T47D (cell line): ENCODE results near the gene ELFN1.

Experiments used
- DNase-seq, 2 experiments: peaks; one replicate each; pipeline versions ENCODE4 v3.0.0 to v3.0.0-alpha.2; 2011 to 2012; ENCODE audit warnings: low read depth in 1 of 2, low spot score in 1 of 2
- JUND ChIP-seq: IDR thresholded peaks from 2 replicates; pipeline ENCODE4 v1.6.1; 2012; ENCODE audit warnings: low read depth
- in situ Hi-C: cut with HindIII; loops from 2 replicates; pipeline ENCODE4 v1.10.0; 2016; ENCODE audit warnings: low sequenced_read_pairs, low pct_unique_long_range_greater_than_20kb

ELFN1 gene

GRCh38 chr7:1637155-1637554, 32.9 kb upstream of the ELFN1 start:
- DNase-seq: no peak
- in situ Hi-C loops: no loop called here
- TF ChIP-seq JUND: no peak

DNA sequence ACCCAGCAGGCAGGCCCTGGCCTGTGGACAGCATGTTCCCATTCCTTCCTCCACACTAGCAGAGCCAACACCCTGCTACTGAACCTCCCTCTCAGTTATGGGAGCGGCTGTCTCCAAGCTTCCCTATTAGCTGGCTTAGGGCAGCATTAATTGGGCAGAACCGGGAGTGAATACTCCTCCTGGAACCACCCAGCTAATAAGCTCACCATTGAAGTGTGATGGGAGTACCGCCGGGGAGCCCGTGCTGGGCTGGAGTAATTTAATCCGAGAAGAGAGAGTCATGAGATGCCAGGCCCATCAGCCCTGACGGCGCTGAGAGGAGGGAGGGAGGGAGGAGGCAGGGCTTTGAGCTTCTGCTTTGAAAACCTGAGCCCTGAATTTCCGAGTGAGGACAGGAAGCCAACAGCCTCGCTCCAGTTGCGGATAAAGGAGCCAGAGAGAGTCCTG, 31.8 kb upstream of the ELFN1 start:
- no peak for TF ChIP-seq JUND
- in situ Hi-C loops: no loop called here
- no peak for DNase-seq

DNA sequence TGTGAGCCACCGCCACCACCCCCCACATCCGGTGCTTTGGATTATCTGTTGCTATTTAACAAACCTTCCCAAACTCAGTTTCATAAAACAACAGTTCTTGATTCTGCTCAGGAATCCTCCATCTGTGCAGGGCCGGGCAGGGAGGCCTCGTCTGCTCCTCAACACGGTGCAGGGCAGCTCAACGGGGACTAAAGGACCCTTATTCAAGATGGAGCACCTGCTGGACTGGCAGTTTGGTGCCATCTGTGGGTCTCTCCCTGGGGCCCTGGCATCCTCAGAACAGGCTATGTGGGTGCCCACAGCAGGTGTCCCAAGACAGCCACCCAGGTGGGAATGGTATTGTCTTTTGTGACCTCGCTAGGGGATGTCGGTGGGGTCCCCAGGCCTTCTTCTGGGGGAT, 31.0 kb upstream of the ELFN1 start:
- no peak for DNase-seq
- in situ Hi-C loops: no loop called here
- no peak for TF ChIP-seq JUND

- in situ Hi-C loops: no loop called here
- DNase-seq: no peak
- TF ChIP-seq JUND: no peak
Measured at GRCh38 chr7:1639532-1640175, 30.4 kb upstream of the ELFN1 start.

GRCh38 chr7:1640376-1641172, 29.5 kb upstream of the ELFN1 start:
- DNase-seq: peak in 1 of 2 experiments; percentile 42
- TF ChIP-seq JUND: no peak
- in situ Hi-C loops: no loop called here

DNA sequence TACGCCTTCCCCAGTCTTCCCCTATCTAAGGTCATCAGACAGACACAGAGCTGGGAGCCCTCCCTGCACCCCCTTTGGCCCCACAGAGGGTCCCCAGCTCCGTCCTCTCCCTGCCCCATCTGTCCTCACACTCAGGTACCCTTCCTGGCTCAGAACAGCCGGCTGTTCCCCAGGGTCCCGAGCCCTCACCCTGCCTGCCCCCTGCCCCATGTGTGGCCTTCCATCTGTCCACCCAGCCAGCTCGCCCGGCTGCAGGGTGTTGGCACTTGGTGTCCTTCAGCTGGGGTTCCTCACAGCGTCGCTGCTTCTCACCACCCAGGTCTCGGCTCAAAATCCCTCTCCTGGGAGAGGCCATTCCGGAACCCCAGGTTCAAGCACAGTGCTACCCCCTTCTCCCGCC, 28.9 kb upstream of the ELFN1 start:
- in situ Hi-C loops: no loop called here
- no peak for TF ChIP-seq JUND
- peak in 1 of 2 experiments; percentile 22 for DNase-seq

GRCh38 chr7:1641661-1642260, 28.3 kb upstream of the ELFN1 start:
- no peak for TF ChIP-seq JUND
- DNase-seq: no peak
- in situ Hi-C loops: no loop called here

DNA sequence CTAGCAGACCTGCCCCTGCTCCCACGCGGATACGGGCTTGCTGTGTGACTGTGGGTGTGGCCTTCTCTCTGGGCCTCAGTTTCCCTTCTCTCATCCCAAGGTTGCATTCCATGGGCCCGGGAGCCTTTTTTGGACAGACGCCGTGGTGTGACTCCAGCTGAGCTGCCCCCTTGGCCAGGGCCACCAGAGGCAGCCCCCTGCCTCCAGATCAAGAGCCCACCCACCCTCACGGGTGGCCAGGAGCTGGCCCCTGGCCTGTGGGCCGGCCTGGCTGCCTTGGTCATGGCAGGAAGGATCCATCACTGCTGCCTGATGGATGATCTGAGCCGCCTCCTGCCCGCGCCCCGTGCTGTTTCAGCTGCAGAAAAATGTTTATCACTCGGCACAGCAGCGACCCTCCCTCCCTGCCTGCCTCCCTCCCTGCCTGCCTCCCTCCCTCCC, 27.8 kb upstream of the ELFN1 start:
- DNase-seq: no peak
- in situ Hi-C loops: no loop called here
- TF ChIP-seq JUND: no peak

DNA sequence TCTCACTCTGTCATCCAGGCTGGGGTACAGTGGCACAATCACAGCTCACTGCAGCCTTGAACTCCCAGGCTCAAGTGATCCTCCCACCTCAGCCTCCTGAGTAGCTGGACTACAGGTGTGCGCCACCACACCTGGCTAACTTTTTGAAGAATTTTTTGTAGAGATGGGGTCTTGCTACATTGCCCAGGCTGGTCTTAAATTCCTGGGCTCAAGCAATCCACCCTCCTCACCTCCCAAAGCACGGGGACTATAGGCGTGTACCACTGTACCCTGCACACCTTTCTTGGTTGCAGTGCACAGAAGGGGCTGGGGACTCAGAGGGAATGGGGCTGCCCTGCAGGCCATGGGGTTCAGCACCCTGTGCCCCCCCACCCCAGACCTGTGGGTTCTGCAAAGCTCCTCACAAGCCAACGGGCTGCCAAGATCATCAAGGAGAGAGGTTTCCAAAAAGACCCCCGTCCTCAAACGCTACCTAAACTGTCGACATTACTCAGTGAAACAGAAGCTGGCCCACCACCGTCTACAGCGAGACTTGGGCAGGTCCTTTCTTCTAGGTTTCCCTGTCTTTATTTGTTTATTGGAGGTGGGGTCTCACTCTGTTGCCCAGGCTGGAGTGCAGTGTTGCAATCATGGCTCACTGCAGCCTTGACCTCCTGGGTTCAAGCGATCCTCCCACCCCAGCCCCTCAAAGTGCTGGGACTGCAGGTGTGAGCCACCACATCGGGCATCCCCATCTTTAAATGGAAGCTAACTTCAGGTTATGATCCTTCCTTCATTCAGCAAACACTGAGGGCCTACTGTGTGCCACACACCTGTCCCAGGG, 26.6 kb upstream of the ELFN1 start:
- DNase-seq: no peak
- in situ Hi-C loops: no loop called here
- TF ChIP-seq JUND: no peak

DNA sequence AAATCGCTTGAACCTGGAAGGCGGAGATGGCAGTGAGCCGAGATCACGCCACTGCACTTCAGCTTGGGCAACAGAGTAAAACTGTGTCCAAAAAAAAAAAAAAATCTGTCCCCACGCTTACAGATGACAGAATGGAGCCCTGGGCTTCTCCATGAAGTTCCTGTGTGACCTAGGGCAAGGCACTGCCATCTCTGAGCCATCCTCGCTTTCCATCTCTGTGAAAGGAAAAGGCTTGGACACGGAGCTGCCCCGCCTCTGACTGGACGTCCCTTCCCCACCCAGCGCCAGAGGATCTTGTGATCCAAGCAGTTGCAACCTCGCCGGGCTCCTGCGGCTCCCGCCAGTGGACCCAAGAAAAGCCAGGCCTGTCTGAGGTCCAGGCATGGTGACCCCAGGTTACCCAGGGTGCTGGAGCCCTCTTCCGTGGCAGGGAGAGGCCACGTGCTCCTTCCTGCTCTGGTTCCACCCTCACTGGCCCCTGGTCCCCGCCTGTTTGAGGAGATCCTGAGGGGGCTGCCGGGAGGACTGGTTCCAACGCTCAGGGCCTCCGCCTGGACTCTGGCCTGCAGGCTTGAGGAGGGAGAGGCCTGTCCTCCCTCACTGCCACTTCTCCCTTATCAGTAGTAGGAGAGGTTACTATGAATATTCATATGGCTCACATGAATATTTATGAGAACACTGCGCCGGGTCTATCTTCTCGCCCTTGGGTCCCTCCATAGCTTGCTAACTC, 25.6 kb upstream of the ELFN1 start:
- DNase-seq: no peak
- in situ Hi-C loops: no loop called here
- no peak for TF ChIP-seq JUND

DNA sequence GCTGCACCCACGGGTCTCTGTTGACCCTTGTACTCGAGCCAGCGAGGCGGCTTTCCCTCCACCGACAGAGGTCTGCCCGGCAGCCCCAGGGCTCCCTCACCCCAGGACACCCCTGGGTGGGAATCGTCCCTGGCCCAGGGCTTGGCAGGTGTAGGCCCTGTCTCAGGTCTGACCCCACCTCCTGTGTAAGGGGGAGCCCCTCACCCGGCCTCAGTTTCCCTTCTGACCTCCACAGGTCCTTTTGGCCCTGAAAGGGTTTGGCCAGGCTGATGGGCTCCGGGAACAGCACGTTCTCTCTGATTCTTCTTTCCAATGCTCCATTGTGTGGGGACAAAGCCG, 25.0 kb upstream of the ELFN1 start:
- in situ Hi-C loops: no loop called here
- no peak for DNase-seq
- TF ChIP-seq JUND: no peak

- in situ Hi-C loops: no loop called here
- no peak for DNase-seq
- TF ChIP-seq JUND: no peak
Measured at GRCh38 chr7:1645476-1645875, 24.6 kb upstream of the ELFN1 start.

DNA sequence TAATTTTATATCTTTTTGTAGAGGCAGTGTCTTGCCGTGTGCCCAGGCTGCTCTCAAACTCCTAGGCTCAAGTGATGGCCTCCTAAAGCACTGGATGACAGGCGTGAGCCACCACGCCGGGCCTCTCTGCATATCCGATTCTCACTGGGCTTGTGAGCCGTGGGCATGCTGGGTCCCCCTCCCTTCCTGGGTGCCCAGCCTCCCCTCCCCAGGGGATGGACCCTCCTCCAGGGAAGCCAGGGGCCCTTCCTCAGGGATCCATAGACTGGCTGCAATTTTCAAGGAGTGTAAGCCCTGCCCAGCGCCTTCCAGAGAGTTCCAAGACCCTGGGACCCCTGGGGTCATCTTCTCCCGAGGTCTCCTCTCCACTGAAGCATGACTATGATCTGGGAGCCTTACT, 23.7 kb upstream of the ELFN1 start:
- in situ Hi-C loops: no loop called here
- no peak for DNase-seq
- no peak for TF ChIP-seq JUND
